Left ventricle myocardium inferior (tissue), 1 donor: Measurements from ENCODE around the gene IFNA17. TPM values are rescaled to one million over a fixed set of nuclear protein-coding genes. Genes with fewer than 3 reads are reported as not detected.
"Not testable (repeated sequence)": the region's sequence is repeated elsewhere in the genome, so short reads cannot be mapped to it uniquely, and the experiment has no call there.

Experiments
- DNase-seq: peaks from one replicate; pipeline ENCODE4 v3.0.0-alpha.2; 2020
- H3K27ac ChIP-seq: fragments of 200-600 bp; replicated peaks from 2 replicates; pipeline ENCODE4 v1.8.0; 2021
- H3K27me3 ChIP-seq: fragments of 200-600 bp; 2 replicates; pipeline ENCODE4 v1.8.0; 2021; ENCODE audit warnings: low read depth
- H3K36me3 ChIP-seq: fragments of 200-600 bp; 2 replicates; pipeline ENCODE4 v1.8.0; 2021
- H3K4me1 ChIP-seq: fragments of 200-600 bp; 2 replicates; pipeline ENCODE4 v1.8.0; 2021
- H3K4me3 ChIP-seq: fragments of 200-600 bp; 2 replicates; pipeline ENCODE4 v1.8.0; 2021; ENCODE audit warnings: mild to moderate bottlenecking, moderate library complexity
- H3K9me3 ChIP-seq: fragments of 200-600 bp; replicated peaks from 2 replicates; pipeline ENCODE4 v1.8.0; 2021
- intact Hi-C: fragments of 100-400 bp; cut with micrococcal nuclease; formaldehyde crosslinking; loops from one replicate; pipeline ENCODE4 v1.11.0; 2022
- total RNA-seq: library from RNA; stranded (reverse); fragmentation: NEBNext Ultra II Directional; extraction: Animal tissue kit (Norgen Biotek cat#: 25700); gene quantifications from one replicate; pipeline ENCODE4 v1.2.1, GENCODE V29; 2021
- TF ChIP-seq, protein P1 (sequence below): fragments of 200-600 bp; IDR thresholded peaks from 2 replicates; pipeline ENCODE4 v1.8.0; 2021; ENCODE audit warnings: antibody characterized with exemption, mild to moderate bottlenecking, borderline replicate concordance
- donor health status: DM: no; HTN: yes; CAD: no; lungs with severe emphysema.

The IFNA17 gene
- total RNA-seq, 1 donor from 2014 or later, result not detected

- no peak overlapping the region for H3K4me3 ChIP-seq
- H3K27me3 ChIP-seq, result peaks cover 4% of the 10 kb centered on the region
- H3K4me1 ChIP-seq, result no peaks in the 10 kb centered on the region
- no peak for DNase-seq
- H3K27ac ChIP-seq, result no peak overlapping the region
- H3K9me3 ChIP-seq, result no peaks in the 10 kb centered on the region
- no peaks in the 10 kb centered on the region for H3K36me3 ChIP-seq
- intact Hi-C loops, result no loop called here
- TF ChIP-seq, protein P1, sequence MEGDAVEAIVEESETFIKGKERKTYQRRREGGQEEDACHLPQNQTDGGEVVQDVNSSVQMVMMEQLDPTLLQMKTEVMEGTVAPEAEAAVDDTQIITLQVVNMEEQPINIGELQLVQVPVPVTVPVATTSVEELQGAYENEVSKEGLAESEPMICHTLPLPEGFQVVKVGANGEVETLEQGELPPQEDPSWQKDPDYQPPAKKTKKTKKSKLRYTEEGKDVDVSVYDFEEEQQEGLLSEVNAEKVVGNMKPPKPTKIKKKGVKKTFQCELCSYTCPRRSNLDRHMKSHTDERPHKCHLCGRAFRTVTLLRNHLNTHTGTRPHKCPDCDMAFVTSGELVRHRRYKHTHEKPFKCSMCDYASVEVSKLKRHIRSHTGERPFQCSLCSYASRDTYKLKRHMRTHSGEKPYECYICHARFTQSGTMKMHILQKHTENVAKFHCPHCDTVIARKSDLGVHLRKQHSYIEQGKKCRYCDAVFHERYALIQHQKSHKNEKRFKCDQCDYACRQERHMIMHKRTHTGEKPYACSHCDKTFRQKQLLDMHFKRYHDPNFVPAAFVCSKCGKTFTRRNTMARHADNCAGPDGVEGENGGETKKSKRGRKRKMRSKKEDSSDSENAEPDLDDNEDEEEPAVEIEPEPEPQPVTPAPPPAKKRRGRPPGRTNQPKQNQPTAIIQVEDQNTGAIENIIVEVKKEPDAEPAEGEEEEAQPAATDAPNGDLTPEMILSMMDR, result no peak
Observed at GRCh38 chr9:21210311-21210710, 17.7 kb downstream of the IFNA17 start.

GRCh38 chr9:21207043-21207442 lies 21.0 kb downstream of the IFNA17 start, which contains the start of gene IFNA10:
IFNA10 (minus strand) TSS chr9:21207143; CDS start chr9:21207097, 46 bp downstream.
- H3K36me3 ChIP-seq, H3K27me3 ChIP-seq, H3K9me3 ChIP-seq, H3K4me3 ChIP-seq, DNase-seq, H3K27ac ChIP-seq, H3K4me1 ChIP-seq, intact Hi-C loops: not testable (repeated sequence)

DNA sequence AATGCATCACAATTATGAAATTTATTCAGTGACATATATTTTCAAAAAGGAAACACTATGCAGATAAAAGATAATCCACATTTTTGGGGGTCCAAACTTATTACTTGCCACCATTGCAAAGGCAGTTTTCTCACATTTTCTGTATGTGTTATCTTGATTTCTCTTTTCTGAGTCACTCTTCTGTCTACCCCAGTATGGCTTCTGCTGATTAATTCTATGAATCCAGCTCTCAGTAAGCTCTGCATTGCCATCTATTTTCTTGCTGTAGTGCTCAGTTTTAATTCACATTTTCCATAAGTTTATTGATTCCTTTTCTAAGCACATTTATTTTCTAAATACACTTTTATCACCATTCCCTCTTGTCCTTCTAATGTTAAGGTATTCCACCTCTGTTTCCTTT lies 22.8 kb downstream of the IFNA17 start:
- peaks cover 7% of the 10 kb centered on the region for H3K9me3 ChIP-seq
- intact Hi-C loops, result no loop called here
- peaks cover 6% of the 10 kb centered on the region for H3K27me3 ChIP-seq
- H3K4me3 ChIP-seq, result no peak overlapping the region
- no peak for DNase-seq
- no peak overlapping the region for H3K27ac ChIP-seq
- H3K36me3 ChIP-seq, result no peaks in the 10 kb centered on the region
- TF ChIP-seq, protein P1, result no peak
- H3K4me1 ChIP-seq, result no peaks in the 10 kb centered on the region

- H3K9me3 ChIP-seq, H3K27ac ChIP-seq, H3K27me3 ChIP-seq, H3K4me1 ChIP-seq, H3K4me3 ChIP-seq, DNase-seq, H3K36me3 ChIP-seq, intact Hi-C loops: not testable (repeated sequence)
Observed at GRCh38 chr9:21202105-21202504, 25.9 kb downstream of the IFNA17 start, which contains the start of gene IFNA7. IFNA7 (minus strand) TSS chr9:21202205; CDS start chr9:21202165, 40 bp downstream.

- H3K9me3 ChIP-seq, H3K27ac ChIP-seq, H3K27me3 ChIP-seq, H3K36me3 ChIP-seq, intact Hi-C loops, H3K4me1 ChIP-seq, DNase-seq, H3K4me3 ChIP-seq: not testable (repeated sequence)
- TF ChIP-seq, protein P1, result peak; percentile 65
Observed at GRCh38 chr9:21194867-21195776, 32.9 kb downstream of the IFNA17 start.

- H3K4me1 ChIP-seq, intact Hi-C loops, H3K4me3 ChIP-seq, H3K27me3 ChIP-seq, H3K27ac ChIP-seq, H3K9me3 ChIP-seq, DNase-seq, H3K36me3 ChIP-seq: not testable (repeated sequence)
Observed at GRCh38 chr9:21187487-21187886, 40.5 kb downstream of the IFNA17 start, which contains the start of gene IFNA4. IFNA4 (minus strand) TSS chr9:21187587; CDS start chr9:21187531, 56 bp downstream.
